HL-60 (cell line): ENCODE measurements around the gene MICAL2.

ENCODE experiments used
- DNase-seq, 2 experiments: peaks; one replicate each; pipeline ENCODE4 v3.0.0-alpha.2; 2010 to 2020; ENCODE audit warnings: low read depth in 1 of 2, low spot score in 1 of 2
- H3K27ac ChIP-seq: fragments of 250-450 bp; sonication (Bioruptor Pico); replicated peaks from 2 replicates; pipeline ENCODE4 v1.5.1; 2020; ENCODE audit warnings: mild to moderate bottlenecking, moderate library complexity
- H3K27me3 ChIP-seq: fragments of 250-450 bp; sonication (Bioruptor Pico); 2 replicates; pipeline ENCODE4 v1.5.1; 2021; ENCODE audit warnings: mild to moderate bottlenecking, moderate library complexity; ENCODE audit not compliant: insufficient read depth, poor library complexity, severe bottlenecking
- H3K4me3 ChIP-seq: replicated peaks from 2 replicates; pipeline ENCODE4 v1.5.1; 2011; ENCODE audit warnings: mild to moderate bottlenecking, control low read depth, low read length; ENCODE audit not compliant: insufficient read depth
- CTCF ChIP-seq: IDR thresholded peaks from one replicate; pipeline ENCODE4 v1.5.1; 2011; ENCODE audit warnings: low read length, control low read depth, inconsistent platforms; ENCODE audit not compliant: insufficient read depth
- GABPA ChIP-seq: IDR thresholded peaks from 2 replicates; pipeline ENCODE4 v1.6.1; 2012; ENCODE audit warnings: low read depth
- POLR2AphosphoS5 ChIP-seq: IDR thresholded peaks from 2 replicates; pipeline ENCODE4 v1.6.1; 2012; ENCODE audit warnings: low read depth
- REST ChIP-seq: IDR thresholded peaks from 2 replicates; pipeline ENCODE4 v1.6.1; 2012; ENCODE audit warnings: low read depth; ENCODE audit not compliant: insufficient replicate concordance
- SPI1 ChIP-seq: IDR thresholded peaks from 2 replicates; pipeline ENCODE4 v1.6.1; 2012; ENCODE audit warnings: low read depth, mild to moderate bottlenecking, borderline replicate concordance

MICAL2 gene

GRCh38 chr11:12109591-12110196 is 696 bp upstream of the MICAL2 start:
- DNase-seq, result no peak
- Histone ChIP-seq H3K4me3 (peak overlapping the region; percentile 61), H3K27ac (no peak overlapping the region), H3K27me3 (no peaks in the 10 kb centered on the region)
- TF ChIP-seq POLR2AphosphoS5, result no peak

GRCh38 chr11:12110714-12111548 is 541 bp downstream of the MICAL2 start:
- Histone ChIP-seq H3K4me3 (peak overlapping the region; percentile 61), H3K27ac (no peak overlapping the region), H3K27me3 (no peaks in the 10 kb centered on the region)
- peak in 1 of 2 experiments; percentile 23 for DNase-seq
- no peak for TF ChIP-seq POLR2AphosphoS5
- TF ChIP-seq GABPA, result no peak
- no peak for TF ChIP-seq CTCF
- TF ChIP-seq SPI1, result no peak
- no peak for TF ChIP-seq REST

GRCh38 chr11:12111549-12112520 is 1.4 kb downstream of the MICAL2 start:
- no peak for TF ChIP-seq GABPA
- TF ChIP-seq CTCF, result no peak
- TF ChIP-seq POLR2AphosphoS5, result no peak

GRCh38 chr11:12112750-12113149 is 2.4 kb downstream of the MICAL2 start:
- Histone ChIP-seq H3K4me3 (no peak overlapping the region), H3K27me3 (no peaks in the 10 kb centered on the region), H3K27ac (no peak overlapping the region)
- no peak for TF ChIP-seq POLR2AphosphoS5
- TF ChIP-seq REST, result no peak
- TF ChIP-seq SPI1, result no peak
- no peak for TF ChIP-seq GABPA
- no peak for DNase-seq

More at GRCh38 chr11:12111549-12112520, 1.4 kb downstream of the MICAL2 start:
- H3K27me3 ChIP-seq, result no peaks in the 10 kb centered on the region
- H3K4me3 ChIP-seq, result 0 out of 2 replicates have a peak overlapping the region, but pooled peaks have one; percentile 61
- DNase-seq, result no peak
- H3K27ac ChIP-seq, result no peak overlapping the region
